ENCODE measurements around the gene S100A3. TPM values are rescaled to one million over a fixed set of nuclear protein-coding genes. Genes with fewer than 3 reads are reported as not detected.
A peak's percentile ranks its signal among the peaks of the same experiment; 100 is the strongest.

Gene S100A3
- total RNA-seq, 1 experiment from 2014 or later = 12.0 TPM

DNA sequence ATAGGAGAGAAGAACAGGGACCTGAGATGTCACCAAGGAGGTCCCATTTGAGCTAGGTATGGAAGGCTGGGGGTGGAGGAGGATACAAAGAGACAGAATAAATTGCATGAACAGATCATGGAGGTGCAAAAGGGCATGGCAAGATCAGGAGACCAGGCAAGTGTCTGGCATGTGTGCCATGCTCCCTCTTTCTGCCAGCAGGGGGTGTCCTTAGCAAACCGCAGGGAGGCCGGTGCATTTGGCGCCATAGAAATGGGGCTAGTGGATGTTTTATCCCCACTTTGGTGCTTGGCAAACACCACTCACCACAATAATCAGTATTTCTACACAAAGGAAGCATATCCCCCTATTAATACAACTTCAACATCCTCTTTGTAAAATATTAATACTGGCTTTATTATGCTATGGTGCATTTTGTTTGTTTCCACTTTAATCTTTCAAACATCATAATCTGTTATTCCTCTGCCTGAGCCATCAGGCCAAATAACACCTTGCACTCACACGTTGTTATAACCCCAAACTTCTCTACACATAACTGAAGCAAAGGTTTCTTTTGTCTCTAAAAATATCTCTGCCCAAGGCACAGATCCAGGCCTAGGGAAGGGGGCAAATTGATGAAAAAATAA is 39.2 kb downstream of the S100A3 start:
- no peak for DNase-seq (ENCODE audit: low read depth, low spot score)
- H3K4me3 ChIP-seq (ENCODE audit: low read depth in 2 of 2, low read length in 2 of 2) = no peak overlapping the region
- no TSS peak for BruUV-seq (replicated peaks)
- ATAC-seq = peak; percentile 46
- H3K36me3 ChIP-seq (ENCODE audit: control insufficient read depth, insufficient read depth, low read length) = no peaks in the 10 kb centered on the region
- CTCF ChIA-PET = interaction anchor here (0.5 to 1.6 kb wide), 5 partner anchors 10 to 477 kb away, joined by 3 to 8 read pairs (median 4); partner anchors contain the start of gene RAB13
- peak overlapping the region; percentile 71; the same call in 1 of the 2 replicates for H3K27ac ChIP-seq (ENCODE audit: low read length)
- in situ Hi-C loops (cut with HindIII; ENCODE audit: low pct_unique_long_range_greater_than_20kb, low sequenced_read_pairs) (no loop called here), intact Hi-C loops (cut with micrococcal nuclease; ENCODE audit: unreplicated experiment) (loop anchor here (5.0 to 10.0 kb wide), 3 partner anchors 107 to 265 kb away; partner anchors contain the start of genes S100A14 and SLC27A3)
- no peak for TF ChIP-seq SIN3A (IDR thresholded peaks at IDR 0.05; ENCODE audit: borderline replicate concordance, insufficient read depth, low read depth, low read length)
- TF ChIP-seq CTCF (IDR thresholded peaks at IDR 0.05) = peak; percentile 95
- H3K4me1 ChIP-seq (ENCODE audit: control insufficient read depth, insufficient read depth, low read length) = peaks cover 47% of the 10 kb centered on the region
- POLR2A ChIA-PET = no interaction called here
- H3K27me3 ChIP-seq (ENCODE audit: control insufficient read depth, insufficient read depth, low read length) = no peaks in the 10 kb centered on the region
- H3K9me3 ChIP-seq (ENCODE audit: control insufficient read depth, insufficient read depth, low read depth, low read length) = no peaks in the 10 kb centered on the region

GRCh38 chr1:153509036-153509435 is 40.0 kb downstream of the S100A3 start:
- no peak for ATAC-seq
- intact Hi-C loops (cut with micrococcal nuclease; ENCODE audit: unreplicated experiment) = loop anchor here (5.0 kb wide), 1 partner anchor 153 kb away; no protein-coding TSS in a partner anchor
- in situ Hi-C loops (cut with HindIII; ENCODE audit: low pct_unique_long_range_greater_than_20kb, low sequenced_read_pairs) = no loop called here
- Histone ChIP-seq H3K27me3 (ENCODE audit: control insufficient read depth, insufficient read depth, low read length) (no peaks in the 10 kb centered on the region), H3K4me1 (ENCODE audit: control insufficient read depth, insufficient read depth, low read length) (peaks cover 47% of the 10 kb centered on the region), H3K9me3 (ENCODE audit: control insufficient read depth, insufficient read depth, low read depth, low read length) (no peaks in the 10 kb centered on the region), H3K36me3 (ENCODE audit: control insufficient read depth, insufficient read depth, low read length) (no peaks in the 10 kb centered on the region), H3K4me3 (ENCODE audit: low read depth in 2 of 2, low read length in 2 of 2) (no peak overlapping the region), H3K27ac (ENCODE audit: low read length) (peak overlapping the region; percentile 71)
- TF ChIP-seq CTCF (IDR thresholded peaks at IDR 0.05) (no peak), TCF7L2 (IDR thresholded peaks at IDR 0.05; ENCODE audit: low read depth, low read length) (no peak), SIN3A (IDR thresholded peaks at IDR 0.05; ENCODE audit: borderline replicate concordance, insufficient read depth, low read depth, low read length) (no peak), POLR2AphosphoS5 (IDR thresholded peaks at IDR 0.05; ENCODE audit: low read depth, low read length) (no peak)
- TF ChIP-seq, protein P1, sequence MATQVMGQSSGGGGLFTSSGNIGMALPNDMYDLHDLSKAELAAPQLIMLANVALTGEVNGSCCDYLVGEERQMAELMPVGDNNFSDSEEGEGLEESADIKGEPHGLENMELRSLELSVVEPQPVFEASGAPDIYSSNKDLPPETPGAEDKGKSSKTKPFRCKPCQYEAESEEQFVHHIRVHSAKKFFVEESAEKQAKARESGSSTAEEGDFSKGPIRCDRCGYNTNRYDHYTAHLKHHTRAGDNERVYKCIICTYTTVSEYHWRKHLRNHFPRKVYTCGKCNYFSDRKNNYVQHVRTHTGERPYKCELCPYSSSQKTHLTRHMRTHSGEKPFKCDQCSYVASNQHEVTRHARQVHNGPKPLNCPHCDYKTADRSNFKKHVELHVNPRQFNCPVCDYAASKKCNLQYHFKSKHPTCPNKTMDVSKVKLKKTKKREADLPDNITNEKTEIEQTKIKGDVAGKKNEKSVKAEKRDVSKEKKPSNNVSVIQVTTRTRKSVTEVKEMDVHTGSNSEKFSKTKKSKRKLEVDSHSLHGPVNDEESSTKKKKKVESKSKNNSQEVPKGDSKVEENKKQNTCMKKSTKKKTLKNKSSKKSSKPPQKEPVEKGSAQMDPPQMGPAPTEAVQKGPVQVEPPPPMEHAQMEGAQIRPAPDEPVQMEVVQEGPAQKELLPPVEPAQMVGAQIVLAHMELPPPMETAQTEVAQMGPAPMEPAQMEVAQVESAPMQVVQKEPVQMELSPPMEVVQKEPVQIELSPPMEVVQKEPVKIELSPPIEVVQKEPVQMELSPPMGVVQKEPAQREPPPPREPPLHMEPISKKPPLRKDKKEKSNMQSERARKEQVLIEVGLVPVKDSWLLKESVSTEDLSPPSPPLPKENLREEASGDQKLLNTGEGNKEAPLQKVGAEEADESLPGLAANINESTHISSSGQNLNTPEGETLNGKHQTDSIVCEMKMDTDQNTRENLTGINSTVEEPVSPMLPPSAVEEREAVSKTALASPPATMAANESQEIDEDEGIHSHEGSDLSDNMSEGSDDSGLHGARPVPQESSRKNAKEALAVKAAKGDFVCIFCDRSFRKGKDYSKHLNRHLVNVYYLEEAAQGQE (IDR thresholded peaks at IDR 0.05; ENCODE audit: insufficient read depth in 1 of 2, low read depth in 2 of 2, low read length in 1 of 2) = no peak
- BruUV-seq (replicated peaks) = no TSS peak
- no peak for DNase-seq (ENCODE audit: low read depth, low spot score)
- POLR2A ChIA-PET = no interaction called here
- CTCF ChIA-PET = interaction anchor here (0.5 to 1.2 kb wide), 3 partner anchors 24 to 477 kb away, joined by 3 to 8 read pairs (median 4); partner anchors contain the start of gene RAB13
